ENCODE data around the gene OR1F1.
"Not testable (repeated sequence)": the region's sequence is repeated elsewhere in the genome, so short reads cannot be mapped to it uniquely, and the experiment has no call there.

Gene OR1F1

GRCh38 chr16:3165111-3165822 is 22.7 kb upstream of the OR1F1 start:
- no peak overlapping the region for H3K4me3 ChIP-seq (ENCODE audit: control insufficient read depth, low read depth, low read length)
- TF ChIP-seq CTCF (conservative IDR thresholded peaks at IDR 0.05; ENCODE audit: control insufficient read depth, insufficient read depth, low read depth, low read length) = no peak
- DNase-seq (ENCODE audit: low read depth) = no peak

GRCh38 chr16:3166505-3166886 is 21.5 kb upstream of the OR1F1 start:
- TF ChIP-seq CTCF (conservative IDR thresholded peaks at IDR 0.05; ENCODE audit: control insufficient read depth, insufficient read depth, low read depth, low read length) = no peak
- DNase-seq (ENCODE audit: low read depth) = no peak
- no peak overlapping the region for H3K4me3 ChIP-seq (ENCODE audit: control insufficient read depth, low read depth, low read length)

- H3K4me3 ChIP-seq (ENCODE audit: control insufficient read depth, low read depth, low read length); DNase-seq (ENCODE audit: low read depth): not testable (repeated sequence)
Observed at GRCh38 chr16:3168729-3169128, 19.3 kb upstream of the OR1F1 start.

GRCh38 chr16:3170440-3171180 is 17.4 kb upstream of the OR1F1 start:
- DNase-seq (ENCODE audit: low read depth) = no peak
- TF ChIP-seq CTCF (conservative IDR thresholded peaks at IDR 0.05; ENCODE audit: control insufficient read depth, insufficient read depth, low read depth, low read length) = no peak
- peak overlapping the region; percentile 29 for H3K4me3 ChIP-seq (ENCODE audit: control insufficient read depth, low read depth, low read length)

GRCh38 chr16:3171181-3171854 is 16.7 kb upstream of the OR1F1 start:
- TF ChIP-seq CTCF (conservative IDR thresholded peaks at IDR 0.05; ENCODE audit: control insufficient read depth, insufficient read depth, low read depth, low read length) = no peak
- no peak for DNase-seq (ENCODE audit: low read depth)
- H3K4me3 ChIP-seq (ENCODE audit: control insufficient read depth, low read depth, low read length) = peak overlapping the region; percentile 29

DNA sequence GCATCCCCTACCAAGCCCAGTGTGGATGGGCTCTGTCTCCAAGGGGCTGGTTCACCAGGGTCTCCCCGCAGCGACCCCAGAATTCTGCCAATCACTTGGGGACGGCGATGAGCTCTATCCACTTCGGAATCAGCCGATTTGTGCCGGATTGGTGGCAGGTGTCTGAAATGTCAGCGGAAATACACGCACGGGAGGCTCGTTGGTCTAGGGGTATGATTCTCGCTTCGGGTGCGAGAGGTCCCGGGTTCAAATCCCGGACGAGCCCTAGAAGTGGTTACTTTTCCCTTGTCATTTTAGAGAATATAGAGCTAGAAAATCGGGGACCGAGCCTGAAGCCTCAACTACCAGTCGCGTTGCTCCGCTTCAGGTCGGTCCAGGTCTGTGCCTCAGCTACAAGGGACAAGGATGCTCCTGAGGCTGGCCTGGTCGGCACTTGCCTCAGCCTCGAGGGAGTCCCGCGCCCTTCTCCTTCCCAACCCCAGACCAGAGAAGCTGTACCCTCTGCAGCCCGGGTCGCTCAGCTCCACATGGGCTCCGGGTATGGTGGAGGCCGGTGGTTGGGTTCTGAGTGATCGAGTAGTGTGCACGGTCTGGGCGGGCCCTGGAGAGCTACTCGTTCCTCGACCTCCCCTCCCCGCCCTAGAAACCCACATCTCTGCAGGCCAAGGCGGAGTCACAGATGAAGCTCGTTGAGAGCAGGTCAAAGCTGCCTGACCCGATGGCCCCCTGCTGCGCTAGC is 16.0 kb upstream of the OR1F1 start:
- peak; percentile 80 for DNase-seq (ENCODE audit: low read depth)
- TF ChIP-seq CTCF (conservative IDR thresholded peaks at IDR 0.05; ENCODE audit: control insufficient read depth, insufficient read depth, low read depth, low read length) = no peak
- peak overlapping the region; percentile 29 for H3K4me3 ChIP-seq (ENCODE audit: control insufficient read depth, low read depth, low read length)

Data from fibroblast of mammary gland (primary cell).